Measurements from ENCODE around the gene TACR1.
"Not testable (repeated sequence)": the region's sequence is repeated elsewhere in the genome, so short reads cannot be mapped to it uniquely, and the experiment has no call there.

The TACR1 gene

GRCh38 chr2:75094405-75094804, 104.9 kb downstream of the TACR1 start:
- in situ Hi-C loops (cut with MboI; ENCODE audit: low sequenced_read_pairs): no loop called here

DNA sequence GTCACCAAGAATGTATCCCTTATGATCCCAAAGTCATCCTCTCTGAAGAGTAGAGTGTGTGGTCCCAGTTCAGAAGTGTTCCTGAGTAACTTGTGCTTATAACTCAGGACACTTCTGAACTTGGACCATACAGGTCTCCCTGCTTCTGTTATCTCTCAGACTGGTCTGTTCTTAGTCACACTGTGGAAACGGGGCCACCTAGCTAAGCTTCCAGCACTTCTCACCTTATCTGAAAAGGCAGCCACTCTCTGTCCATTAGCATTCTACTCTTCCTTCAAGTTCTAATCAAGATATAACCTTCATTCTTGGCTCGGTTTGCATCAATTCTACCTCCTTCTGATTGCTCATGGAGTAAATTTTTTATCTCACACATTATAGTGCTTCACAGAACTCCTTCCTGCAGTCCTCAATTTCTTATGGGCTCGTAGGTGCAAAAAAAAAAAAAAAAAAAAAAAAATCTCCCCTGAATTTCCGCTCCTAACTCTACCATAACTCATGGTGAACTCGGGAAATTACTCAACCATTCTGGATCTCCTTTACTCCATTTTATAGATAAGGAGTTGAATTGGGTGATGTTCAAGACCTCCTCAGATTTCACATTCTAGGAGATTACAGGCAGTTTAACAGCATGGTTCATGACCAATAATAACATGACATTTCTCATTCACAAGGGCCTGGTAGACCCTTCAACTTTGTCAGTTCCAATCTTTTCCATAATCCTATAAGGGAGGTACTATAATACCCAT, 108.4 kb downstream of the TACR1 start:
- in situ Hi-C loops (cut with MboI; ENCODE audit: low sequenced_read_pairs): no loop called here

GRCh38 chr2:75089471-75089870, 109.8 kb downstream of the TACR1 start:
- in situ Hi-C loops (cut with MboI; ENCODE audit: low sequenced_read_pairs): no loop called here

GRCh38 chr2:75088791-75089190, 110.5 kb downstream of the TACR1 start:
- in situ Hi-C loops (cut with MboI; ENCODE audit: low sequenced_read_pairs): no loop called here

DNA sequence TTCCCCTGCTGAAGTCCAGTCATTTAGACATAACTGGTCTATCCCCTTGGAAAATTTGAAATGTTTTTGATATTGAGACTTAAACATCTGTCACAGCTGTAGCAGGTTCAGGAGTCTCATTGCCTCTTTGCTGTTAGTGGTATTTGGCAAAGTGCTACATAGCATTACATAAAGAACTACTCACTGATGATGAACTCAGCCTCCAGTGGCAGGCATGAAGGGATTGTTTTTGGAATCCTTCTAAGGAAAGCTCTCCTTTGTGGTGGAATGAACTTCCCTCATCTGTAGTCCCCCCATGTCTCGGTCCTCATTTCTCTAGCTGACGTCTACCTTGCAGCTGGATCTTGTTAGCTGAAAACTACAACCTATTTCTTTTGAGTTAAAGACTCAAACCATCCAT, 111.6 kb downstream of the TACR1 start:
- in situ Hi-C loops (cut with MboI; ENCODE audit: low sequenced_read_pairs): no loop called here

DNA sequence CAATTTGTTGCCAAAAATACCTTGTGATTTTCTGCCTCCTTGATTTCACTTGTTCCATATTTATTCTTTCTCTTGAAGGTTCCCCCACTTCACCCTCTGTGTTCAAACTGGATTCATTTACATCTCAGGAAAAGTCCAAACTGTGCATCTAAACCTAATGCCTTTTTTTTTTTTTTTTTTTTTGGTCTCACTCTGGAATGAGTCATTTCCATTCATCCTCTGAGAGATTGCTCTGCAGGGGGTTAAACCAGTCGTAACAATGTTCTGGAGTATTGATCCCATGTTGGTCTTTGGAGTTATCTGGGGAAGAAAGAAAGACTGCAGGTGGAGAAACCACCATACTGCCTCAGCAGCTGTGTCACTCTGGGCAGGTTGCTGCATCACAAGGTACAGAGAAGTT, 119.7 kb downstream of the TACR1 start:
- in situ Hi-C loops (cut with MboI; ENCODE audit: low sequenced_read_pairs): no loop called here

DNA sequence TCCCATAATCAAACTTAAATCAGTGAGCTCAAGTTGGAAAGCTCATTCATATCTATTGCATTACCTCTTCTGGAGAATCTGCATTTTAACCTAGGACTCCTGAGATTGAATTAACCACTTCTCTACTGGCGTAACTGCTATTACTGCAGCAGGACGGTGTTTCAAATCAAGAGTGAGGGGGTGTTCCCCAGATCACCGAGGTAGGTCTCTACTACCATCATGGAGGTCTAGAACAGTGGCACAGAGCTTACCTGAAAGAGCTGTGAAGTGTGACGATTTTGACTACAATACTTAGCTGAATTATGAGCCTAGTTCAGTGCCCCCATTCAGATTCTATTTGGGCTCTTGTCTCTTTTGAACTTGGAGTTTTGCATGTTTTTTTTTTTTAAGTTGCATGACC, 121.4 kb downstream of the TACR1 start:
- in situ Hi-C loops (cut with MboI; ENCODE audit: low sequenced_read_pairs): no loop called here

DNA sequence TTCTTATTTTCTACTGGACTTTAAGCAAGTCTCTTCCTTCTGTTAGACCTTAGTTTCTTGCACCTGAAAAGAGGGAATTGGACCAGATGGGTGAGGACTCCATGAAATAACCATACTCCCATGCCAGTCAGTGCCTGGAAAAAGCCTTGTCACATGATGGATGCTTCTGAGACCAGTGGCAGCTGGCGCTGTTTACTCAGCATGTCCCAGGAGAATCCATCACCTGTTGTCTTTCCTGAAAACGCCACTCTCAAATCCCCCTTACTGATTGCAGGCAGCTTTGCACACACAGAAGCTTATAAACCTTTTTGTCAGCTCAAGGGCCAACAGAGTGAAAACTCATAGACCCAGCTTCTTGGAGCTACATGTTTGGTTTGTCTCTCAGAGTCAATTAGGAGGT, 123.2 kb downstream of the TACR1 start:
- in situ Hi-C loops (cut with MboI; ENCODE audit: low sequenced_read_pairs): no loop called here

- in situ Hi-C loops (cut with MboI; ENCODE audit: low sequenced_read_pairs): no loop called here
Measured at GRCh38 chr2:75074708-75075107, 124.6 kb downstream of the TACR1 start.

- in situ Hi-C loops (cut with MboI; ENCODE audit: low sequenced_read_pairs): no loop called here
Measured at GRCh38 chr2:75074228-75074627, 125.1 kb downstream of the TACR1 start.

- in situ Hi-C loops (cut with MboI; ENCODE audit: low sequenced_read_pairs): no loop called here
Measured at GRCh38 chr2:75071766-75072165, 127.6 kb downstream of the TACR1 start.

GRCh38 chr2:75068546-75068945, 130.8 kb downstream of the TACR1 start:
- in situ Hi-C loops (cut with MboI; ENCODE audit: low sequenced_read_pairs): no loop called here

DNA sequence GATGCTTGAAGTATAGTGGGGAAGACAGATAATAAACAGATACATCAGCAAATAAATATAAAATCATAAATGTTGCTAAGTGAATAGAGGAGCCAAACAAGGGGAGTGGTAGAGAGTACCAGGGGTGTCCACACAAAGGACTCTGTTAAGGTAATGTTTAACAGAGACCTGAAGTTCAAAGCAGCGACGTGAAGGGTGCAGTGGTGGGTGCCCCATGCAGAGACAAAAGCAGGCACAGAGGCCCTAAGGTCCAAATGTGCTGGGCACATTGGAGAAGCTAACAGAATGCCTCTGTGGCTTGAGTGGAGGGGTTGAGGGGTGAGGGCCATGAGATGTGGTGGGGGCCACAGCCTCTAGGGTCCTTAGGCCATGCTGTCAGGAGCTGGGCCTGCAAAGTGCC, 131.8 kb downstream of the TACR1 start:
- in situ Hi-C loops (cut with MboI; ENCODE audit: low sequenced_read_pairs): no loop called here

DNA sequence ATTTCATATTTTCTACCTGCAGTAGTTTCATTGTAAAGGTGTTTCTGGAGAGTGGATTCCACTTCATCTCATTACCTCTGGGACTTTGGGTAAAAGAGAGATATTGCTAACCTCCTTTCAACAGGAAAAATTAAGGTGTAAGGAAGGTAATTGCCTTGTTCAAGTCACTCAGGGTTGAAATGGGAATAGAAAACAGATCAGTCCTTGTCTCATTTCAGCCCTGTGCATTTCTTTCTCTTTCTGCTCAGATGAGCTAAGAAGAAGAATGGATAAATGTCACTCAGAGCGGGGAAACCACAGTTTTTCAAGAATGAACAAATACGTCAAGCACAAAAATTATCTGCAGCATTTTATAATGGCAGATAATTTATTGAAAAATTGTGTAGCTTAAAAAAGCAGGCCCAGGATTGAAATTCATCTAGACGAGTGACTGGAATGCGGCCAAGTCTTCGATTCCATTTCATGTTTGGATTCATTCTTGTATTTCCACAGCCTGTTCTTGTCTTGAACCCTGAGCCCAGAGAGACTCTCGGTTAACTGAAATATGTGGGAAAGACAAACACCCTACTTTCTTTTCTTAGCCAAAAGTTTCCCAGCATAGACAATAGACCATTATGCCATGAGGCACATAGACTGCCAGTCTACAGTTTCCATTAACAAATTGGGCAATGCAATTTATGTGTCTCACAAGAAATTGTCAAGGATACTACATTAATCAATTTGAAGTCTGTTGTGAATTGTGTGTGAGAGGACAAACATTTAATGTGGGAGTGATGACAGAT, 133.0 kb downstream of the TACR1 start:
- in situ Hi-C loops (cut with MboI; ENCODE audit: low sequenced_read_pairs): no loop called here

DNA sequence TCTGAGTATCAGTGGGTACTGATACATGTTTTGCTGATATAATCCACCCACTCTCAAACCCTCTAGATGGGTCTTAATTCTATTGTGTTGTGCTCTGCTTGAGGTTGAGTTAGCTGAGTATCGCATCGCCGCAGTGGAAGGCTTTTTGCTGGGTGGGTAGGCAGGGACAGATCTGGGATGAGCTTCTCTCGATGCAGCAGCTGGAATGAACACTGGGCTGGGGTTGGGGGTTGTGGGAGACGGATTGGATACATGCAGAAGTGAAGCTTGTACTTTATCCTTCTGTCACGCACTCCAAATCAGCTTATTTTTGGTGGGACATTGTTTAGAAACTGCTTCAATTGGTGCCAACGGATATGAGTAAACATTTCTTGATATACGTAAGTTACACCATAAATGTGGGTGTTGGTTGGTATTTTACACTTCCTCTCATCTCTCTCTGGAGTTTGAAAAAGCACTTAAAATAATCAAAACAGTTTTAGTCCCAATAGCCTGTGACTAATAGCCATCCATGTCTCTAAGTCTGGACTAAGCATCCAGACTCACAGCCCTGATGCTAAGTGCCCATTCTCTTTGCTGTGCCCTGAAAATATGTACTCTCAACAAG, 133.8 kb downstream of the TACR1 start:
- in situ Hi-C loops (cut with MboI; ENCODE audit: low sequenced_read_pairs): no loop called here

- in situ Hi-C loops (cut with MboI; ENCODE audit: low sequenced_read_pairs): no loop called here
Measured at GRCh38 chr2:75064691-75065396, 134.5 kb downstream of the TACR1 start.

DNA sequence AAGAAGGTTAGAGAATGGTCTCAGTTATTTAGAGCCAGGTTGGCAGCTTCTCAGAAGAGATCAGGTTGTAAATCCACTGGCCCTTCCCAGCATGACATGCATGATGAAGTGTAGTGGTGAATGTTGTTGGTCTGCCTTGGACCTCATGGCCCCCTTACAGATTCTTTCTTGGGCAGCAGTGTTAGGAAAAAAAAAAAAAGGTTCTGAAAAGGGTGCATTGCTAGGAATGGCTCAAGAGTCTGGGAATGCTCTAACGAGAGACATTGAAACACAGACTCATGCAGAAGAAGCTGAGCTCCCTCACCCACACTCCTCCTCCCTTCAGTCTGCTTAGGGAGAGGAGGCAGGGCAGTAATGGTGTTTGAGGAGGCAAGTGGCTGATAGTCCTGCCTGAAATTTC, 135.4 kb downstream of the TACR1 start:
- in situ Hi-C loops (cut with MboI; ENCODE audit: low sequenced_read_pairs): no loop called here

GRCh38 chr2:75058427-75058826, 140.9 kb downstream of the TACR1 start:
- in situ Hi-C loops (cut with MboI; ENCODE audit: low sequenced_read_pairs): no loop called here

- in situ Hi-C loops (cut with MboI; ENCODE audit: low sequenced_read_pairs): not testable (repeated sequence)
Measured at GRCh38 chr2:75057150-75057549, 142.2 kb downstream of the TACR1 start.

DNA sequence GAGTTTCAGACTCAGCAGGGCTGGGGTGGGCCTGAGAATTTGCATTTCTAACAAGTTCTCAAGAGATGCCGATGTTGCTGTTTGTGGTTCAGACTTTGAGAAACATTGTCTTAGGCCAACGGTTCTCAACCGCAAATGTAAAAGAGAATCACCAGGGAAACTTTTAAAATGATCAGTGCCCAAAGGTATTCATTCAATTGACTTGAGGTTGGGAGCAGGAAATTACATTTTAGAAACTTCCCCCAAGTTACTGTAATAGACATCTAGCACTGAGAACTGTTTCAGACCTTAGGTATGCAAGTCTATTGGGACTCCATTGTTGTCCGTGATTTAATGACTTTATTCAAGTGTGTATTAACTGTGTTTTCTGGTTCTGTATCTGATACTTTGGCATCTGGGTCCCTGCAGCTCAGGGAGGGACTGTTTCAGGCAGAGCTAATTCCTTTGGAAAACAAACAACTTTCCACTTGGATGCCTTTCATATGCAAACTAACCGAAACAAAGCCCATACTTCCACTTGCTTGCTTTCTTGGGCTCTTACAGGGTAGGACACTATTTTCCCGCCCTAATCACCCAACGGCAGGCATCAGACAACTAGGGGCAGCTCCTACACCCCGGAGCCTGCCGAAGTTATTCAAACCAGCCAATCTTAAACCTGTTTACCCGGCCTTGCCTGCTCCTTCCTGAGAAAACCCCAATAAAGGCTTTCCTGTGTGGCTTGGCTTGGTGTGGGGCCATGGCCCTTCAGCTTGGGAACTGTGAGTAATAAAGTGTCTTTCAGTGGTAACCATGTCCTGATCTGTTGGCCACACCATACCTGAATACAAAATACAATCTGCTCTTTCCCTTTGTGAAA, 143.3 kb downstream of the TACR1 start:
- in situ Hi-C loops (cut with MboI; ENCODE audit: low sequenced_read_pairs): no loop called here

Measured in HL-60/S4 treated with retinoic acid at 250 ng/mL for 4 days and 3 days (cell line).